HG03159 (cell line): ENCODE results near the gene JAML.
"Not testable (repeated sequence)": the region's sequence is repeated elsewhere in the genome, so short reads cannot be mapped to it uniquely, and the experiment has no call there.

ENCODE experiments used
- ATAC-seq: cut with Tn5 transposase; IDR thresholded peaks from one replicate; pipeline ENCODE4 v1.9.1; 2021; ENCODE audit warnings: mild to moderate bottlenecking, moderate library complexity; ENCODE audit not compliant: unreplicated experiment

The JAML gene

GRCh38 chr11:118199135-118199534 is 25.7 kb downstream of the JAML start:
- no peak for ATAC-seq

- ATAC-seq, result no peak
Observed at GRCh38 chr11:118198370-118198769, 26.4 kb downstream of the JAML start.

- ATAC-seq, result no peak
Observed at GRCh38 chr11:118194835-118195627, 29.8 kb downstream of the JAML start.

DNA sequence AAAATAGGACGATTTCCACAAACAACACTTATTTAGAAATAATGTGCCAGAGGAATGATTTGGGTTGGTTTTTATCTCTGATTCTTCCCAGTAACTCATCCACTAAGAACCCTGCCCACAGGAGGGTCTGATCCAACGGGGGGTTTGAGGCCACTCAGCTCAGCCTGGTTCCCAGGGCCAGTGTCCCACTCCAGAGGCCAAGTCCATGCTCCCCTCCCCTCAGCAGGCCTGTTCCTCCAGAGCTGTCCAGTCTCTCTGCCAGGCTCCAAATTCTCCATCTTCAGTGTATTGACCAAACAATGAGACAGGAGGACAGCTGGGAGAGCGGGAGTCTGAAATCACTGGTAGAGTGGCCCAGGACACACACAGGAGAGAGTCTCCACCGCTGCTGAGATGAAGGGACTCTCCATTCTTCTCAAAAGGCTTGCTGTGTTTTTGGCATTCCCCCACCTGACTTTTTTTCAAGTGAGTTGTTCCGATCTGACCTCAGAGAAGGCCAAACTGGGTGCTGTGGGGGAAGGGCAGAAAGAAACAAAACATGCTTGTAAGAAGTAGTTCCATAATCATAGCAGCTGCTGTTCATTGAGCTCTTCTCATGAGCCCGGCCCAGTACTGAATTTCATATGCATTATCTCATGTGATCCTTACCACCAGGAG is 30.8 kb downstream of the JAML start:
- no peak for ATAC-seq

GRCh38 chr11:118192817-118193216 is 32.0 kb downstream of the JAML start:
- ATAC-seq, result not testable (repeated sequence)

DNA sequence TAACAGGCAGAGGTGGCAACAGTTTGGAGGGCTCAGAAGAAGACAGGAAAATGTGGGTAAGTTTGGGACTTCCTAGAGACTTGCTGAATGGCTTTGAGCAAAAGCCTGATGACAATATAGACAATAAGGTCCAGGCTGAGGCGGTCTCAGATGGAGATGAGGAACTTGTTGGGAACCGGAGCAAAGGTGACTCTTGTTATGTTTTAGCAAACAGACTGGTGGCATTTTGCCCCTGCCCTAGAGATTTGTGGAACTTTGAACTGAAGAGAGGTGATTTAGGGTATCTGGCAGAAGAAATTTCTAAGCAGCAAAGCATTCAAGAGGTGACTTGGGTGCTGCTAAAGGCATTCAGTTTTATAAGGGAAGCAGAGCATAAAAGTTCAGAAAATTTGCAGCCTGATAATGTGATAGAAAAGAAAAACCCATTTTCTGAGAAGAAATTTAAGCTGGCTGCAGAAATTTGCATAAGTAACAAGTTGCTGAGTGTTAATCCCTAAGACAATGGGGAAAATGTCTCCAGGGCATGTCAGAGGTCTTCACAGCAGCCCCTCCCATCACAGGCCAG is 33.8 kb downstream of the JAML start:
- not testable (repeated sequence) for ATAC-seq

- no peak for ATAC-seq
Observed at GRCh38 chr11:118186346-118187107, 38.3 kb downstream of the JAML start.

DNA sequence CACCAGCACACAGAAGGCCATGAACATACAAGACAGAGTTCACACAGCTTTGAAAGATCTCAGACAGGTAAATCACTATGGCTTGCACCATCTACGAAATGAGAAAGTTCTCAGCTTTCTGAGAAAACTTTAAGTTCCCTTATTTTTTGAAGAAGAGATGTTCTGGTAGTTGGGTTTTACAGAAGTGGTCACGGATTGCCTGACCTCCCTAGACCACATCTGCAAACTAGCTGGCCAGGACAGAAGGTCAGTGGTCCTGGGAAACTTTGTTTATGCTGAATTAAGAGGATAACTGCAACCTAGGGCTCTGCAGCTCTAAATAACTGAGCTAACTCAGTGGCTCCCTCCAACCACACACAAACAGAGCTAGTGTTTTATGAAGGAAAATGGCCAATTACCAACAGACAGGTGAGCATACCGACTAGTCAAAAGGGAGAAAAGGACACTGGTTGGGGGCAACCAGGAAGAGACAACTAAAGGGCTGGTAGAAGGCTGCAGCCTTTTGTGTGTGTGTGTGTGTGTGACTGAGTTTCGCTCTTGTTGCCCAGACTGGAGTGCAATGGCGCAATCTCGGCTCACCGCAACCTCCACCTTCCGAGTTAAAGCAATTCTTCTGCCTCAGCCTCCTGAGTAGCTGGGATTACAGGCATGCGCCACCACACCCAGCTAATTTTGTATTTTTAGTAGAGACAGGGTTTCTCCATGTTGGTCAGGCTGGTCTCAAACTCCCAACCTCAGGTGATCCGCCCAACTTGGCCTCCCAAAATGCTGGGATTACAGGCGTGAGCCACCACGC is 39.8 kb downstream of the JAML start:
- ATAC-seq, result no peak

- ATAC-seq, result not testable (repeated sequence)
Observed at GRCh38 chr11:118183691-118184090, 41.1 kb downstream of the JAML start.

GRCh38 chr11:118180300-118180703 is 44.5 kb downstream of the JAML start:
- ATAC-seq, result no peak

- ATAC-seq, result no peak
Observed at GRCh38 chr11:118176778-118177134, 48.1 kb downstream of the JAML start.

- ATAC-seq, result no peak
Observed at GRCh38 chr11:118175993-118176777, 48.6 kb downstream of the JAML start, which contains the start of gene SCN2B. SCN2B (minus strand) TSS chr11:118176639; CDS start chr11:118176431, 208 bp downstream.

- ATAC-seq, result no peak
Observed at GRCh38 chr11:118175031-118175992, 49.5 kb downstream of the JAML start.

DNA sequence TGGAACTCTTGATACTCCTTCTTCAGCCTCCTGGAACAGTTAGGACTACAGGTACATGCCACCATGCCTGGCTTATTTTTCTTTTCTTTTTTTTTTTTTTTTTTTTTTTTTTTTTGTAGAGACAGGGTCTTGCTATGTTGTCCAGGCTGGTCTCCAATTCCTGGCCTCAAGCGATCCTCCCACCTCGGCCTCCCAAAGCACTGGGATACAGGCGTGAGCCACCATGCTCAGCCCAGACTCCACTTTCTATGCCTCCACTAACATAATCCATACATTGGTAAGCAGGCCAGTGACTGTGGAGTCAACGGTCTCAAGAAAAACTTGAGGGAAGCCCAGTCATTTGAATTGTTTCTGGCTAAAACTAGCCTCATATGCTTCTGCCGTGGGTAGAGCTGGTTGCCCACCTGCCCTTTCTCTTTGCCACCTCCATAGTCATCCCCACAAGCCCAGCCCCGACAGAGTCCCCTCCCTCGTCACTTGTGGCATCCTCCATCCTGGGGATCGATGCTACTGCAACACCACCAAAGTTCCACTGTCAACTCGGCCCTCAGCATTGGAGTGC is 50.7 kb downstream of the JAML start:
- no peak for ATAC-seq

- ATAC-seq, result no peak
Observed at GRCh38 chr11:118172356-118172755, 52.5 kb downstream of the JAML start.

DNA sequence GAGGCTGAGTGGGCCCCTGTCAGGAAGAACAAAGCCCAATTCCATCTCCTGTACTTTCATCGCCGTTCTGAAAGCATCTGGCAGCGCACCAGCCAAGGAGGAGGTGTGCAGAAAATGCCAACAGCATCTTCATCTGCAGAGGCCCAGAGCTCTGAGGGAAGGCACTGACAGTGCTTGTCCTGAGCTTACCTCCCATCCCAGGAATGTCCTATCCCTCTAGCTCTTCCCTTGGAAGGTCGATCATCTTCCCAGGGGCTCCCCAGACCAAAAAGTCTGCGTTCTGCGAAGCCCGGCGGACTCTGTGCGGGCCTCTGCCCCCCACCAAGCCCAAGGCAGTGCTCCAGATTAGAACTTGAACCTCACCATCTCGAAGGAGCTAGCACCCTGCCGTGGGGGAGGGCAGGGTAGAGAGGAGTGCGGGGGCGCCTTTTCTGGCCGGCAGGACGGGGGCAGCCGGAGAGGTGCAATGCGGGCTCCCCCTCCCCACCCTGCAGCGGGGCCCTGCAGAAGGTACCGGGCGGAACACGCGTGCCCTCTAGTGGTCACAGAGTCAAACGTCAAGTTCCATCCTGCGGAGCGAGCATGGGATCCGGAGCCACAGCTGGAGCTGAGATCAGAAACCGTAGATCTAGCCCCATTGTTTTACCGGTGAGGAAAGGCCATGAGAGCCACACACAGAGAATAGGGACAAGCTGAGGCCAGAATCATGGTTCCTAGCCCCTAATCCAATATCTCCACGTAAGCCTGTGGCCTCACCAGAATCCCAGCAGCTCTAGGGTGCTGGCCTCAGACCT is 53.3 kb downstream of the JAML start:
- ATAC-seq, result no peak

DNA sequence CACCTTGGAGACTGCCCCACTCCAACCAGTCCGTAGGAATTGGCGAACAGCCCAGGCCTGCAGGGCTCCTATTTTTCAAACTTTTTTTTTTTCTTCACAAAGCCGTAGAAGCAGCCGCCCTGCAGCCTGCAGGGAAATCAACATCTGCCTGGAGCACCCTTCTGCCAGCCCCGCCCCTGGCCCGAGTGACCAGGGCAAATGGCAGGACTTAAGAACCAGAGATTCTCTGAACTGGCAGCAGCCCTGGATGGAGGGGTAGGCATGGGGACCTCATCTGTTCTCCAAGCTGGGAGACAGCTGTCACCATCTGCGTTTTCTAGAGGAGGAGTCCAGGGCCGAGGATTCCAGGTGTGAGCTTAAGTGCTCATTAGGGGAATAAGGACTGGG is 53.9 kb downstream of the JAML start:
- ATAC-seq, result no peak
